C4-2B (cell line): Measurements from ENCODE around the gene PTRH1.

Experiments
- CTCF ChIP-seq: fragments of 450-650 bp; conservative IDR thresholded peaks from 2 replicates; pipeline ENCODE4 v1.5.1; 2017; ENCODE audit warnings: mild to moderate bottlenecking
- ZFX ChIP-seq: fragments of 450-650 bp; IDR thresholded peaks from 2 replicates; pipeline ENCODE4 v1.6.1; 2017

- TF ChIP-seq CTCF, result no peak
- no peak for TF ChIP-seq ZFX
These were observed 4.2 kb downstream of the PTRH1 start for GRCh38 chr9:127711226-127711701.
